GM21723 (cell line): ENCODE results near the gene ZNF784.

ENCODE experiments used
- ATAC-seq: cut with Tn5 transposase; IDR thresholded peaks from one replicate; pipeline ENCODE4 v1.9.1; 2021; ENCODE audit warnings: mild to moderate bottlenecking, moderate library complexity; ENCODE audit not compliant: unreplicated experiment

The ZNF784 gene

GRCh38 chr19:55656988-55657747, 32.8 kb upstream of the ZNF784 start:
- ATAC-seq, result no peak

GRCh38 chr19:55656552-55656951, 32.2 kb upstream of the ZNF784 start:
- no peak for ATAC-seq

DNA sequence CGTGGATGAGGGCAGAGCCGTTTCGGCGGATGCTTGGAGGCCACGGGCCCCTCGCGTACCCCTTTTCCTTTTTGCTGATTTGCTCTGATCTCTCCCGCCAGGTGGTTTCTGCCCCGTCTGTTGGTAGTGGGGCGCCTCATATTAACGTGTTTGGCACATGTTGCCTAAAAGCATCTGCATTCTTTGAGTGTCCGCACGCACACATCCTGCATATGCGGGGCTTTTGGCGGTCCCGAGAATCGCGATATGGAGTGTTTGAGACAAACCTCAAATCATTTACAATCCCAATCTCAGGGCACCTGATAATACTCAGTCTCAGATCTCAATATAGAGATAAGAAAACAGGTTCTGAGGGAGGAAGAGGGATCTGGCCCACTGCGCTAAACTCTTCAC, 31.3 kb upstream of the ZNF784 start:
- no peak for ATAC-seq

- ATAC-seq, result peak; percentile 38
These were observed 30.7 kb upstream of the ZNF784 start, which contains the start of gene U2AF2 for GRCh38 chr19:55654868-55655647. Gene U2AF2 (plus strand): TSS chr19:55655035. CDS start chr19:55655105, 70 bp downstream.

DNA sequence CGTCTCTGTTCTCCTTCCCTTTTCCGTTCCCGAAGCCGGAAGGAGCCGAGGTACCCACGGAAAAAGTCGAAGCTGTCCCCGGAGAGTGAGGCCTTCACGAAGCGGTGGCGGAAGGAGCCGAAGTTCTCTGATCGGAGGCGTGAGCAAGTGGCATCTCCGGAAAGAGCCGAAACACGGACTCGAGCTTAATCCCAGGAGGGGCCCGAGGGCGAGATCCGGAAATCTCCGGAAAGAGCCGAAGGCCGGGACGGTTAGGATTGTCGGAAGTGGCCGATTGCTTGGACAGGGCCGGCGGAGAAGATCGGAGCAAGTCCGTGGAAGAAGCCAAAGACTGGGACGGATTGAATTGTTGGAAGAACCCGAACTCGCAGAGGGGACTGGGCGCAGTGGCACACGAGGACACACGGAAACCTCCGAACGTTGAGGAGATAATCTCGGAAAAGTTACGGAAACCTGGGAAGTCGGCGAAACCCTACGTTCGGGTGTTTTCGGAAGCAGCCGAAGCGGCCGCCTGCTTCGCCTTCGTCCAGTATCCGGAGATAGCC, 30.0 kb upstream of the ZNF784 start:
- peak; percentile 62 for ATAC-seq

- ATAC-seq, result peak; percentile 38
These were observed 29.4 kb upstream of the ZNF784 start for GRCh38 chr19:55653651-55654322.

DNA sequence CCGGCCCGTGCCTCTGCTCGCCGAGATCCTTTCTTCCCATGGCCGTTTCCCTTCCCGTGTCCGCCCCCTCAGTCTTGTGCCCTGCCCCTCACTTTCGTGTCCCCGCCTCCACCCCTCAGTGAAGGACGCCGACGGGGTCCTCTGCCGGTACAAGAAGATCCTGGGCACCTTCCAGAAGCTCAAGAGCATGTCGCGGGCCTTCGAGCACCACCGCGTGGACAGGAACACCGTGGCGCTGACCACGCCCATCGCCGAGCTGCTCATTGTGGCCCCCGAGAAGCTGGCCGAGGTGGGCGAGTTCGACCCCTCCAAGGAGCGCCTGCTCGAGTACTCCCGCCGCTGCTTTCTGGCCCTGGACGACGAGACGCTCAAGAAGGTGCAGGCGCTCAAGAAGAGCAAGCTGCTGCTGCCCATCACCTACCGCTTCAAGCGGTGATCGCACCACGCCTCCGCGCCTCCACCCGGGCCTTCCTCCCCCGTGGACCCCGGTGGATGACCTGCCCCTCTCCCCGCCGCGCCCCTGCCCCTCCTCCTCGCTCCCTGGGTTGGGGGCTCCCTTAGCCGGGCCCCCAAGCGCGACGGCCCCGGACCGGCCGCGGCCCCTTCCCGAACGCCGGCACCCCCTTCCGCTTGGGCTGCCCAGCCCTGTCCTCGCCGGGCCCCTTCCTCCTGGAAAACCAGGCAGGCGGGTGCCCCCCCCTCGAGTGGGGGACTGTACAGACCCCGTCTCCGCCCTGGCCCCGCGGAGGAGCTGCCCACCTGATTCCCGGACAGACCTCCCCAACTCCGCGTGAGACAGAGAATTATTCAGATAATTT, 28.2 kb upstream of the ZNF784 start:
- no peak for ATAC-seq

DNA sequence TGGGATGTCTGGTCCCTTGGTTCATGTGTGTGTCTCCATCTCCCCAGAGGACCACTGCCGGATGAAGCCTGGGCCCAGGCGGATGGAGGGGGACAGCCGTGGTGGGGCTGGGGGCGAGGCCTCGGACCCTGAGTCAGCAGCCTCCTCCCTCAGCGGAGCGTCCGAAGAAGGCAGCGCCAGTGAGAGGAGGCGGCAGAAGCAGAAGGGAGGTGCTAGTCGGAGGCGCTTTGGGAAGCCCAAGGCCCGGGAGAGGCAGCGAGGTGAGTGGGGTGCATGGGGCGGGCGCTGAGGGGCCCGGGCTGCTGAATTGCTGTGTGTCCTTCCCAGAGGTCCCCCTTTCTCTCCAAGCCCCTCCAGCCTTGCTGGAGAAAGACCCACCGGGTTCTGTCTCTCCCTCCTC, 26.9 kb upstream of the ZNF784 start:
- ATAC-seq, result no peak

DNA sequence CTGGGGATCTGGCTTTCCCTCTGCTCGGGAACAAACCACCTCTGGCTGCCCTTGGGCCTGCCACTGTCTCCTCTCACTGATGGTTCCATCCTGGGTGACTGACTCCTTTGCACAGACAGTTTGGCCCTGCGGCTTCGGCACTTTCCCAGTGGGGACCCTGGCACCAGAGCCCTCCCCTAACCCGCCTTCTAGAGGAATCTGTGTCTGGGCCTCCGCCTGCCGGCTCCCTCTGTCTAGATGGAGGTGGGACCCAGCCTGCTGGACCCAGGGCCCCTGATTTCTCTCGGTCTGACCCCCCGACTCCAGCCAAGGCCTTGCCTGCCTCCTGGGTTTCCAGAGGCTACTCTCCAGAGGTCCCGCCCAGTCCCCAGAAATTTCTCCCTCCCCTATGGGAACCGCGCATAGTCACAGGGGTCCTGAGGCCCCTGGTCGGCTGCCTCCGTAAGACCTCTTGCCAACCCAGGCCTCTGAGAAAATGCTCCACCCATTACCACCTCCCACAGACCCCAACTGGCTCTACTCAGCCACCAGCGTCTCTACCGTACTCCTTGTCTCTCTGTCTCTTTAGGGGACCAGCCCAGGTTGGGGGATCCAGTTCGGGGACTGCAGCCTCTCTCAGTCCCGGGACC, 26.4 kb upstream of the ZNF784 start:
- ATAC-seq, result no peak

DNA sequence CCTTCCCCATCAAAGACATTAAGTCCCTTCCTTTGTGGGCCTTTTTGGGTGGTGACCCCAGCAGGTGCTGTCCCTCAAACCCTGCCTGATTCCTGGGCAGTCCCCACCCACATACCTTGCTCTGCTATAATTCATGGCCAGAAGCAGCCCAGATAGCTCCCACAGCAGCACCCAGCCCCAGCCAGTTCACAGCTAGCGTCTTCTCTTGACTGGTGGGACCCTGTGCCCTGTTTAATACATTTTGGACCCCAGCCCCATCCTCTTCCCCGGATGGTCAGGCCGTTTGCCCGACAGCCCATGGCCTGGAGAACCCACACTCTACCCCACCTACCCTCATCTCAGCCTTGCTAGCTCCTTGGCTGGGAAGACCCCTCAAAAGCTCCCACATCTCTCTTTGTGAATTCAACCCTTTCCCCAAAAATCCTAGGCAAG, 25.8 kb upstream of the ZNF784 start:
- ATAC-seq, result no peak

GRCh38 chr19:55649268-55650125, 25.1 kb upstream of the ZNF784 start:
- ATAC-seq, result no peak

DNA sequence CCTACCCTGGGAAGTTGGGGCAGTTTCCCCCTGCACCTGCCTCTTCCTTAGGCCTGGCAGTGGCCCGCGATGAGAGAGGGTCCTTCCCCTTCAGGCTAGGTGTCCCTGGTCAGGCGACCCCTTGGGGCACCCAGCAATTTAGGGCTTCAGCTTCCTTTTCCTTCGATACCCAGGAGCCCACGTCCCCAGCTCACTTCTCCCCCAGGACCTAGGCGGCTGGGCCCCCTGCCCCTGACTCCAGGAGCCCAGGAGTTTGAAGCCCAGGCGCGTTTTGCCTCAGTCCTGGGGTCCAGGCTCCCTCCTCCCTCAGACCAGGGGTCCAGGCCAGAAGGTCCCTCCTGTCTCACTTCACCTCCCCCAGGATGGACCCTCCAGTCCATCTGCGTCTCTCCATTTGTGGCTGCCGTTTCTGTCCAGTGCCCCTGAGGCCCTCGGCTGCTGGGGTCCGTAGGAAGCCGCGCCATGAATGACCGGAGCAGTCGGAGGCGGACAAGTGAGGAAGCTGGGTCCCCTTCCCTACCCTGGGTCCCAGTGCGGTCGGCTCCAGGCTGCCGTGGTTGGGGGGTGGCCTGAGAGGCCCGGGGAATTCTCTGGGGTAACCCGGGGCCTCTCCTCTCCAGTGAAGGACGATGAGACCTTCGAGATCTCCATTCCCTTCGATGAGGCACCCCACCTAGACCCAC, 24.4 kb upstream of the ZNF784 start:
- no peak for ATAC-seq

GRCh38 chr19:55647732-55648584, 23.6 kb upstream of the ZNF784 start, which contains the start of gene CCDC106:
Gene CCDC106 (plus strand): TSS chr19:55648212. CDS start chr19:55649047, 835 bp downstream.
- ATAC-seq, result no peak

DNA sequence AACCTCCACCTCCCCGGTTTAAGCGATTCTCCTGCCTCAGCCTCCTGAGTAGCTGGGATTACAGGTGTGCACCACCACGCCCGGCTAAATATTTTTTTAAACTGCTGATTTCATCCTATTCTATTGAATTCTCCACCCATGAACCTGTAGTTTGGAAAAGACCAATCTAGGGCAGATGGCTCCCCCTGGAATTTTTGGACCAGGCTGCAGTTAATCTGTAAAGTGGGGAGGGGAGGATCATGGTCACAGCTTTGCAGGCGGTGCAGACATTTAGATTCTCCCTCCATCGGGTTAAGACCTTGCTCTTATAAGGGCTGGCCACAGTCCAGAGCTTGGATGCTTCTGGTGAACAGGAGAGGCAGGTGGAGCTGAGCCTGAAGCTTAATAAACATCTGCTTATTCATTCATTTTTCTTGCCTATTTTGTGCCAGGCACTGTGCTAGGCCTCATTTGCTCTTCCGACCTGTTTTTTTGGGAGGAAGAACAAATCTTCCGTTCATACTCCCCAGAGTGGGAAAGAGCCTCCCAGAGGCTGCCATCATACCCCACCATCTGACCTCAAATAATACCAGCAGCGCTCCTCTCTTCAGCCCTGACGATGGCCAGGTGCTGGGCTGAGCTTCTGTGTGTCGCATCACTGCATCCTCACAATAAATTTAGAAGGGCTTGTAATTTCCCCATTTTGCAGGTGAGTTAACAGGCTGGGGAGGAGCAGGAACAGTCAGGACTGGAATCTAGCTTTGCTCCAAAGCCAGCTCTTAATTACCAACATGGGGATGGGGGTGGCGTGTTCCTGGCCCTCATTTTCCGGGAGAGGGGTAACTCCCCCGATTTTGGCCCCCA, 22.7 kb upstream of the ZNF784 start:
- ATAC-seq, result no peak

DNA sequence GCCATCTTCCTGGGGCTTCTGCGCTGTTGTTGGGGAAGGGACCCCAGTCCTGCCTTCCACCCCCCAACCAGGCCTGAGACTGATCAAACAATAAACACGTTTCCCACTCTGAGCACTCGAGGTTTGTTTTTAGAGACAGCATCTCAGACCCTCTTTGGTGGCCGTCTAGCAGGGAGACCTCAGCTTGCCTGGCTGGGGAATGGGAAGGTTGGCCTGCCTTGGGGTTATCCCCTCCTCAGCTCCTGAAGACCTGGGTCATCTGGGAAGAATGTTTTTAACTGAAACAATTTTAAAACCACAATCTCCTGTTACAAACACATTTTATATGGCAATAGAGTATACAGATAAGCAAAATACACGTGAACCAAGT, 21.1 kb upstream of the ZNF784 start:
- ATAC-seq, result no peak

DNA sequence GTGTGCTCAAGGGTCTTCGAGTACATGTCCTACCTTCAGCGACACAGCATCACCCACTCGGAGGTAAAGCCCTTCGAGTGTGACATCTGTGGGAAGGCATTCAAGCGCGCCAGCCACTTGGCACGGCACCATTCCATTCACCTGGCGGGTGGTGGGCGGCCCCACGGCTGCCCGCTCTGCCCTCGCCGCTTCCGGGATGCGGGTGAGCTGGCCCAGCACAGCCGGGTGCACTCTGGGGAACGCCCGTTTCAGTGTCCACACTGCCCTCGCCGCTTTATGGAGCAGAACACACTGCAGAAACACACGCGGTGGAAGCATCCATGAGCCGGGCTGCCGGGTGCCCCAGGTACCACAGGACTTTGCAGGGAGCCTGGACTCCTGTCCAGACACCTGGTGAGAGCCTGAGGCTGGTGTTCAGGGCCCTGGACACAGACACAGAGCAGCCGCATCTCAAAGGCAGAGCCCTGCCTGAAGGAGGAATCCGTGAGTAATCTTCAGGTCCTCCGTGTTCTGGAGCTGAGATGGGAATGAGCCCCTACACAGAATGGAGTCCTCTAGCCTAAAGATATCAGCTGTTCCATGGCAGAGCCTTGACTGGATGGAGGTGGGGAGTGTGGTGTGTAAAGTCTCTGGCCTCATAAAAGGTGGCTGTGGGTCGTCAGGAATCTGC, 20.6 kb upstream of the ZNF784 start:
- ATAC-seq, result no peak
